ENCODE data around the gene TOM1L2.

GRCh38 chr17:17813725-17814095 is 158.5 kb downstream of the TOM1L2 start:
- TF ChIP-seq CTCF (IDR thresholded peaks at IDR 0.05; ENCODE audit: borderline replicate concordance, extremely low read depth, low read length, poor library complexity, severe bottlenecking) (no peak), EZH2 (IDR thresholded peaks at IDR 0.05; ENCODE audit: borderline replicate concordance, low read depth, low read length, severe bottlenecking) (no peak)
